ENCODE measurements around the gene CPLX1.

DNA sequence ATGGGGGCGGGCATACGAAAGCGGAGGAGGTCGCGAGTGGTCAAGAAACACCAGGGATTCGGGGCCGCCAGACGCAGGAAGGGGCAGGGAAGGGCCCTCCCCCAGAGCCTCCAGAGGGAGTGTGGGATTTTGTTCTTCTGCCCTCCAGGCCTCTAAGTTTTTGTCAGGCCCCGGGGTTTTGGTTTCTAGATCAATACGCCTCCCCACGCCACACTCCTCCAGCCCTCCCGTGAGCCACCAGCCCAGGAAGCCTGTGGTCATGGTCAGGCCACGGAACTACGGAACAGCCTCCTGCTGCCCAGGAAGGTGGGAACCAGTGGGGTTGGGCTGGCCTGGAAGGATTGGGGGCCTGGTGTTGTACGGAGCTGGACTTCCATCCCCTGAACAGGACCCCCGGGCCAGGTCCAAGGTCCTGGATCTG is 38.4 kb downstream of the CPLX1 start:
- TF ChIP-seq POLR2AphosphoS5 (IDR thresholded peaks at IDR 0.05; ENCODE audit: low read depth, low read length): no peak
- TF ChIP-seq POLR2A (IDR thresholded peaks at IDR 0.05; ENCODE audit: low read depth, low read length): no peak
- no peak for TF ChIP-seq TAF1 (IDR thresholded peaks at IDR 0.05; ENCODE audit: low read depth, low read length)
- TF ChIP-seq SPI1 (IDR thresholded peaks at IDR 0.05; ENCODE audit: low read depth, low read length): no peak
- TF ChIP-seq PAX5 (IDR thresholded peaks at IDR 0.05; ENCODE audit: insufficient read depth, low read length, severe bottlenecking): no peak
- no peak for TF ChIP-seq POU2F2 (IDR thresholded peaks at IDR 0.05; ENCODE audit: low read depth, low read length)

Measured in GM12891 (cell line).